WTC11 (cell line): ENCODE measurements around the gene LNX1. TPM values are rescaled to one million over a fixed set of nuclear protein-coding genes. Genes with fewer than 3 reads are reported as not detected.

Source experiments
- ATAC-seq: fragments of 200-7000 bp; cut with Tn5 transposase; 2 replicates; pipeline ENCODE4 v1.10.0; 2021; ENCODE audit warnings: mild to moderate bottlenecking, moderate library complexity
- CTCF ChIA-PET: fragments of 300-600 bp; sonication (Branson Sonifier 250); formaldehyde crosslinking; loops from one replicate; lab custom pipeline; 2021; ENCODE audit warnings: antibody characterized with exemption; lab: Charles Lee
- POLR2A ChIA-PET: fragments of 350-600 bp; sonication (Branson Sonifier 250); formaldehyde crosslinking; loops from one replicate; lab custom pipeline; 2021; ENCODE audit warnings: antibody characterized with exemption; lab: Charles Lee
- DNase-seq: peaks from one replicate; pipeline ENCODE4 v3.0.0; 2021; ENCODE audit warnings: low spot score
- H3K27ac Mint-ChIP-seq: 2 replicates; pipeline ENCODE4 v1.8.0; 2021; ENCODE audit warnings: mixed read lengths
- H3K27me3 Mint-ChIP-seq: 2 replicates; pipeline ENCODE4 v1.8.0; 2021; ENCODE audit warnings: low read depth, mild to moderate bottlenecking, moderate library complexity, mixed read lengths
- H3K36me3 Mint-ChIP-seq: 2 replicates; pipeline ENCODE4 v1.8.0; 2021; ENCODE audit warnings: mixed read lengths
- H3K4me1 Mint-ChIP-seq: 2 replicates; pipeline ENCODE4 v1.8.0; 2022; ENCODE audit warnings: mixed read lengths
- H3K4me3 Mint-ChIP-seq: 2 replicates; pipeline ENCODE4 v1.8.0; 2021; ENCODE audit warnings: mild to moderate bottlenecking, moderate library complexity, mixed read lengths
- H3K9me3 Mint-ChIP-seq: 2 replicates; pipeline ENCODE4 v1.8.0; 2021; ENCODE audit warnings: mixed read lengths
- ARID4B ChIP-seq: sonication (generic); formaldehyde crosslinking; IDR thresholded peaks from 2 replicates; pipeline ENCODE4 v1.8.0; 2023; ENCODE audit warnings: missing genetic modification reagents, mild to moderate bottlenecking, borderline replicate concordance
- CREM ChIP-seq: sonication (generic); formaldehyde crosslinking; IDR thresholded peaks from 2 replicates; pipeline ENCODE4 v1.8.1; 2022; ENCODE audit warnings: mild to moderate bottlenecking, missing genetic modification reagents, moderate library complexity
- E2F4 ChIP-seq: sonication (generic); formaldehyde crosslinking; IDR thresholded peaks from 2 replicates; pipeline ENCODE4 v1.8.1; 2022; ENCODE audit warnings: low read depth, mild to moderate bottlenecking, moderate library complexity, missing genetic modification reagents, borderline replicate concordance
- GTF2I ChIP-seq: fragments of 250-450 bp; sonication (Bioruptor Pico); conservative IDR thresholded peaks from 2 replicates; pipeline ENCODE4 v1.4.0; 2021; ENCODE audit warnings: mild to moderate bottlenecking
- JUN ChIP-seq: sonication (generic); formaldehyde crosslinking; IDR thresholded peaks from 2 replicates; pipeline ENCODE4 v1.8.0; 2023; ENCODE audit warnings: mild to moderate bottlenecking, missing genetic modification reagents
- MYBL2 ChIP-seq: sonication (generic); formaldehyde crosslinking; IDR thresholded peaks from 2 replicates; pipeline ENCODE4 v1.8.1; 2023; ENCODE audit warnings: mild to moderate bottlenecking, moderate library complexity, missing genetic modification reagents
- SMAD4 ChIP-seq: sonication (generic); formaldehyde crosslinking; IDR thresholded peaks from 2 replicates; pipeline ENCODE4 v1.8.0; 2022; ENCODE audit warnings: mild to moderate bottlenecking, missing genetic modification reagents
- TEAD4 ChIP-seq: sonication (generic); formaldehyde crosslinking; IDR thresholded peaks from 2 replicates; pipeline ENCODE4 v1.8.0; 2022; ENCODE audit warnings: mild to moderate bottlenecking, missing genetic modification reagents
- USF2 ChIP-seq: sonication (generic); formaldehyde crosslinking; IDR thresholded peaks from 2 replicates; pipeline ENCODE4 v1.8.1; 2023; ENCODE audit warnings: mild to moderate bottlenecking, missing genetic modification reagents, moderate library complexity
- ZBTB21 ChIP-seq: sonication (generic); formaldehyde crosslinking; IDR thresholded peaks from 2 replicates; pipeline ENCODE4 v1.8.1; 2023; ENCODE audit warnings: mild to moderate bottlenecking, missing genetic modification reagents, borderline replicate concordance
- ZNF121 ChIP-seq: sonication (generic); formaldehyde crosslinking; IDR thresholded peaks from 2 replicates; pipeline ENCODE4 v1.8.0; 2023; ENCODE audit warnings: missing genetic modification reagents
- ZNF219 ChIP-seq: sonication (generic); formaldehyde crosslinking; IDR thresholded peaks from 2 replicates; pipeline ENCODE4 v1.8.0; 2023; ENCODE audit warnings: missing genetic modification reagents, mild to moderate bottlenecking, borderline replicate concordance
- ZNF317 ChIP-seq: sonication (generic); formaldehyde crosslinking; IDR thresholded peaks from 2 replicates; pipeline ENCODE4 v1.8.1; 2023; ENCODE audit warnings: low read depth, mild to moderate bottlenecking, moderate library complexity, missing genetic modification reagents, borderline replicate concordance
- ZSCAN18 ChIP-seq: fragments of 250-450 bp; sonication (Bioruptor Pico); IDR thresholded peaks from 2 replicates; pipeline ENCODE4 v2.1.2; 2022; ENCODE audit warnings: mild to moderate bottlenecking, moderate library complexity
- total RNA-seq: library from RNA; stranded (reverse); gene quantifications from 3 replicates; pipeline ENCODE4 v1.2.3, GENCODE V29; 2021

Gene LNX1
- total RNA-seq, 1 experiment from 2014 or later = 5.9 TPM

- no peak for TF ChIP-seq ZSCAN18 (CRISPR knock-in tag)
- no peak for TF ChIP-seq ARID4B
- no peak for TF ChIP-seq ZBTB21
- no peak for TF ChIP-seq JUN
- TF ChIP-seq MYBL2 = no peak
Measured at GRCh38 chr4:53479736-53480525, 111.4 kb downstream of the LNX1 start (continued).

GRCh38 chr4:53478671-53479456 lies 112.4 kb downstream of the LNX1 start:
- POLR2A ChIA-PET = no interaction called here

More at GRCh38 chr4:53478671-53479456, 112.4 kb downstream of the LNX1 start:
- H3K9me3 Mint-ChIP-seq = peaks cover 5% of the 10 kb centered on the region; the same call in 1 of the 2 replicates
- CTCF ChIA-PET = no interaction called here
- peaks cover 60% of the 10 kb centered on the region for H3K4me1 Mint-ChIP-seq
- no peak for DNase-seq
- no peak for ATAC-seq
- no peak overlapping the region for H3K4me3 Mint-ChIP-seq
- no peaks in the 10 kb centered on the region for H3K27me3 Mint-ChIP-seq
- no peaks in the 10 kb centered on the region for H3K36me3 Mint-ChIP-seq
- no peak overlapping the region for H3K27ac Mint-ChIP-seq
- TF ChIP-seq ZNF121 (CRISPR knock-in tag) = no peak
- TF ChIP-seq E2F4 (CRISPR knock-in tag) = no peak
- TF ChIP-seq TEAD4 (CRISPR knock-in tag) = no peak
- TF ChIP-seq ARID4B = no peak
- TF ChIP-seq SMAD4 (CRISPR knock-in tag) = no peak
- TF ChIP-seq GTF2I (CRISPR knock-in tag) = no peak
- TF ChIP-seq ZNF317 (CRISPR knock-in tag) = no peak
- no peak for TF ChIP-seq ZNF219
- TF ChIP-seq CREM (CRISPR knock-in tag) = no peak
- no peak for TF ChIP-seq USF2 (CRISPR knock-in tag)
- TF ChIP-seq, all 79 proteins: peak for 0
